Measurements from ENCODE around the gene RRH.

Gene RRH

GRCh38 chr4:109890076-109890475 lies 62.3 kb downstream of the RRH start:
- TF ChIP-seq CTCF (IDR thresholded peaks at IDR 0.05; ENCODE audit: low read depth, low read length): no peak
- H3K4me3 ChIP-seq (ENCODE audit: low read depth, low read length): no peak overlapping the region

Data from WI38 (cell line).